ENCODE data around the gene SSU72.

DNA sequence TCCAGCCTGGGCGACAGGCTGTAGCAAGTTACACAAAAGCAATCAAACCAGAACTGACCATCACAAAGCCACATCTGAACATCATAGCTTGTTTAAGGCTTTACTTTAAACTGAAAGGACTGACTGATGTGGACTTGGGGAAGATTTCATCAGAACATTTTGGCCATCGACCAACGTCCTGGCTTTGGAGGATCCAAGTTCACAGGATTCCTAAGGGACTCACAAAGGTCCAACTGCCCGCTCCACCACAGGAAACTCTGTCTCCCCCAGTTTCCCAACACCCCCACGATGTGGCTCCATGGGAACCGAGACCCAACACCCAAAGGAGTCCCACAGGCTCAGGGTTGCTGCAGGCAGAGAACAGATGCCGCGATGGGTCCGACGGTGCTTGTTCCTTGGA is 9.3 kb downstream of the SSU72 start:
- TF ChIP-seq, protein P1, sequence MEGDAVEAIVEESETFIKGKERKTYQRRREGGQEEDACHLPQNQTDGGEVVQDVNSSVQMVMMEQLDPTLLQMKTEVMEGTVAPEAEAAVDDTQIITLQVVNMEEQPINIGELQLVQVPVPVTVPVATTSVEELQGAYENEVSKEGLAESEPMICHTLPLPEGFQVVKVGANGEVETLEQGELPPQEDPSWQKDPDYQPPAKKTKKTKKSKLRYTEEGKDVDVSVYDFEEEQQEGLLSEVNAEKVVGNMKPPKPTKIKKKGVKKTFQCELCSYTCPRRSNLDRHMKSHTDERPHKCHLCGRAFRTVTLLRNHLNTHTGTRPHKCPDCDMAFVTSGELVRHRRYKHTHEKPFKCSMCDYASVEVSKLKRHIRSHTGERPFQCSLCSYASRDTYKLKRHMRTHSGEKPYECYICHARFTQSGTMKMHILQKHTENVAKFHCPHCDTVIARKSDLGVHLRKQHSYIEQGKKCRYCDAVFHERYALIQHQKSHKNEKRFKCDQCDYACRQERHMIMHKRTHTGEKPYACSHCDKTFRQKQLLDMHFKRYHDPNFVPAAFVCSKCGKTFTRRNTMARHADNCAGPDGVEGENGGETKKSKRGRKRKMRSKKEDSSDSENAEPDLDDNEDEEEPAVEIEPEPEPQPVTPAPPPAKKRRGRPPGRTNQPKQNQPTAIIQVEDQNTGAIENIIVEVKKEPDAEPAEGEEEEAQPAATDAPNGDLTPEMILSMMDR (IDR thresholded peaks at IDR 0.05), result no peak
- TF ChIP-seq POLR2A (IDR thresholded peaks at IDR 0.05) (no peak), EP300 (IDR thresholded peaks at IDR 0.05) (no peak), POLR2AphosphoS5 (IDR thresholded peaks at IDR 0.05) (no peak)

Measured in stomach (tissue), 4 donors.